ENCODE results near the gene FMNL3.
"Not testable (repeated sequence)": the region's sequence is repeated elsewhere in the genome, so short reads cannot be mapped to it uniquely, and the experiment has no call there.

- TF ChIP-seq, protein P1, sequence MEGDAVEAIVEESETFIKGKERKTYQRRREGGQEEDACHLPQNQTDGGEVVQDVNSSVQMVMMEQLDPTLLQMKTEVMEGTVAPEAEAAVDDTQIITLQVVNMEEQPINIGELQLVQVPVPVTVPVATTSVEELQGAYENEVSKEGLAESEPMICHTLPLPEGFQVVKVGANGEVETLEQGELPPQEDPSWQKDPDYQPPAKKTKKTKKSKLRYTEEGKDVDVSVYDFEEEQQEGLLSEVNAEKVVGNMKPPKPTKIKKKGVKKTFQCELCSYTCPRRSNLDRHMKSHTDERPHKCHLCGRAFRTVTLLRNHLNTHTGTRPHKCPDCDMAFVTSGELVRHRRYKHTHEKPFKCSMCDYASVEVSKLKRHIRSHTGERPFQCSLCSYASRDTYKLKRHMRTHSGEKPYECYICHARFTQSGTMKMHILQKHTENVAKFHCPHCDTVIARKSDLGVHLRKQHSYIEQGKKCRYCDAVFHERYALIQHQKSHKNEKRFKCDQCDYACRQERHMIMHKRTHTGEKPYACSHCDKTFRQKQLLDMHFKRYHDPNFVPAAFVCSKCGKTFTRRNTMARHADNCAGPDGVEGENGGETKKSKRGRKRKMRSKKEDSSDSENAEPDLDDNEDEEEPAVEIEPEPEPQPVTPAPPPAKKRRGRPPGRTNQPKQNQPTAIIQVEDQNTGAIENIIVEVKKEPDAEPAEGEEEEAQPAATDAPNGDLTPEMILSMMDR (IDR thresholded peaks at IDR 0.05) = not testable (repeated sequence)
- TF ChIP-seq POLR2A, POLR2AphosphoS5 (IDR thresholded peaks at IDR 0.05): not testable (repeated sequence)
Observed at GRCh38 chr12:49605539-49605938, 101.7 kb downstream of the FMNL3 start, which contains the start of gene FAM186B.
